Measurements from ENCODE around the gene NXPH4.

The NXPH4 gene

DNA sequence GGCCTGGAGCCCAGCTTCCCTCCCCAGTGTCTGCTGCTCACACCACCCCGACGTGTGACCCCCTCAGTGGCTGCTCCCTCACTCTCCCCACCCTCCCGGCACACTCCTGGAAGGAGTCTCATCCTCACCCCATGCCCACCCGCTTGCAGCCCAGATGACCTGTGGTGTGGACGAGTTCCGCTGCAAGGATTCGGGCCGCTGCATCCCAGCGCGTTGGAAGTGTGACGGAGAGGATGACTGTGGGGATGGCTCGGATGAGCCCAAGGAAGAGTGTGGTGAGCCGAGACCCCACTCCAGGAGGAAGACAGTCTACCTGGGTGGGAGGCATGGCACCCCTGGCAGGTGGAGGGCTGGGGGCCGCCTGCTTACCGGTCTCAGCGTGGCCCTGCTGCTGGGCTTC lies 15.0 kb upstream of the NXPH4 start:
- in situ Hi-C loops (cut with MboI; ENCODE audit: low sequenced_read_pairs), result no loop called here

- in situ Hi-C loops (cut with MboI; ENCODE audit: low sequenced_read_pairs), result no loop called here
Measured at GRCh38 chr12:57202321-57202720, 14.3 kb upstream of the NXPH4 start.

DNA sequence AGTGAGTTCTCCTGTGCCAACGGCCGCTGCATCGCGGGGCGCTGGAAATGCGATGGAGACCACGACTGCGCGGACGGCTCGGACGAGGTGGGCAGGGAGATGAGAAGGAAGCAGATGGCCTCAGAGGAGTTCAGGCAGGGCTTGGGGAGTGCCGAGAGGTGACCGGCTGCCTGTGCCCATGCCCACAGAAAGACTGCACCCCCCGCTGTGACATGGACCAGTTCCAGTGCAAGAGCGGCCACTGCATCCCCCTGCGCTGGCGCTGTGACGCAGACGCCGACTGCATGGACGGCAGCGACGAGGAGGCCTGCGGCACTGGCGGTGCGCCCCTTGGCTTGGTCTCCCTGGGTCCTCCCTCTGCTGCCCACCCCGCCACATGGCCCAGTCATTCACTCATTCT lies 13.4 kb upstream of the NXPH4 start:
- in situ Hi-C loops (cut with MboI; ENCODE audit: low sequenced_read_pairs), result no loop called here

DNA sequence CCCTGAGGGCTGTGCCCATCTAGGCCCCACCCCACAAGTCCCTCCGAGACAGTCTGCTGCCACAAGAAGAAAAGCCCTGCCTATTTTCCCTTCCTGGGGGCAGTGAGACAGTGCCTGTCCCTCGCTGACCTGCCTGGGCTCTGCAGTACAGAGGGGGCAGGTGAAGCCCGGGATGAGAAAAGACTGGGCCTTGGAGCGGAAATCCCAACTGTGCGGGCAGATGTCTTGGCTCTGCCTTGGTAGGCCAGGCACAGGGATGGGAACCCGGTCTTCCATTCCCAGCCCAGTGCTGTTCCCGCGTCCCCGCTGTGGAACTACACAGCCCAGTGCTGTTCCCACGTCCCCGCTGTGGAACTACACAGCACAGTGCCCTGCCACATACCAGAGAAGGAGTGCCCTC lies 12.8 kb upstream of the NXPH4 start:
- in situ Hi-C loops (cut with MboI; ENCODE audit: low sequenced_read_pairs), result no loop called here

GRCh38 chr12:57204454-57204853 lies 12.1 kb upstream of the NXPH4 start:
- in situ Hi-C loops (cut with MboI; ENCODE audit: low sequenced_read_pairs), result no loop called here

DNA sequence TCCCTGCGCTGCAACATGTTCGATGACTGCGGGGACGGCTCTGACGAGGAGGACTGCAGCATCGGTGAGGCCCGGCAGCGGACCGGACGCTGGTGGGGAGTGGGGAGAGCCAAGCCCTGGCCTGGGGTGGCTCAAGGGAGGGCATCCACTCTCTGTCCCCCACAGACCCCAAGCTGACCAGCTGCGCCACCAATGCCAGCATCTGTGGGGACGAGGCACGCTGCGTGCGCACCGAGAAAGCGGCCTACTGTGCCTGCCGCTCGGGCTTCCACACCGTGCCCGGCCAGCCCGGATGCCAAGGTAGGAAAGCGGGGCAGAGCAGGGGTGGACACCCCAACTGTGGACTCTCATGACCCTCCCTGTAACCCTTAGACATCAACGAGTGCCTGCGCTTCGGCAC lies 11.4 kb upstream of the NXPH4 start:
- in situ Hi-C loops (cut with MboI; ENCODE audit: low sequenced_read_pairs), result no loop called here

DNA sequence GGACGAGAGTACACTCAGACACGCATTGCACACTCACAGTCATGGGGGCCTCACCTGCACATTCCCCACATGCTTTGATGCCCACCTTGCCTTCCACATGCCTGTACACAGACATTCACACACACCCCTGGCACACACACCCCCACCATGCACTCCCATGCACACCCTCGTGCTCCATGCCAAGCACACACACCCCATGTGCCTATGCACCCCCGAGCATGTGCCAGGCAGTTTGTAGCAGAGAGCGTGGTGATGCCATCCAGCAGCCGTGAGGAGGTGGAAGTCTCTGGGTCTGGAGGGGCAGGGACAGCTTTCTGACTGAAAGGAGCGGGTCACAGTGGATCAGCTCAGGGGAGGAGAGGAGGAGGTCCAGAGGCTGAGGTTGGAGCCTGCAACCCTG lies 10.7 kb upstream of the NXPH4 start:
- in situ Hi-C loops (cut with MboI; ENCODE audit: low sequenced_read_pairs), result no loop called here

DNA sequence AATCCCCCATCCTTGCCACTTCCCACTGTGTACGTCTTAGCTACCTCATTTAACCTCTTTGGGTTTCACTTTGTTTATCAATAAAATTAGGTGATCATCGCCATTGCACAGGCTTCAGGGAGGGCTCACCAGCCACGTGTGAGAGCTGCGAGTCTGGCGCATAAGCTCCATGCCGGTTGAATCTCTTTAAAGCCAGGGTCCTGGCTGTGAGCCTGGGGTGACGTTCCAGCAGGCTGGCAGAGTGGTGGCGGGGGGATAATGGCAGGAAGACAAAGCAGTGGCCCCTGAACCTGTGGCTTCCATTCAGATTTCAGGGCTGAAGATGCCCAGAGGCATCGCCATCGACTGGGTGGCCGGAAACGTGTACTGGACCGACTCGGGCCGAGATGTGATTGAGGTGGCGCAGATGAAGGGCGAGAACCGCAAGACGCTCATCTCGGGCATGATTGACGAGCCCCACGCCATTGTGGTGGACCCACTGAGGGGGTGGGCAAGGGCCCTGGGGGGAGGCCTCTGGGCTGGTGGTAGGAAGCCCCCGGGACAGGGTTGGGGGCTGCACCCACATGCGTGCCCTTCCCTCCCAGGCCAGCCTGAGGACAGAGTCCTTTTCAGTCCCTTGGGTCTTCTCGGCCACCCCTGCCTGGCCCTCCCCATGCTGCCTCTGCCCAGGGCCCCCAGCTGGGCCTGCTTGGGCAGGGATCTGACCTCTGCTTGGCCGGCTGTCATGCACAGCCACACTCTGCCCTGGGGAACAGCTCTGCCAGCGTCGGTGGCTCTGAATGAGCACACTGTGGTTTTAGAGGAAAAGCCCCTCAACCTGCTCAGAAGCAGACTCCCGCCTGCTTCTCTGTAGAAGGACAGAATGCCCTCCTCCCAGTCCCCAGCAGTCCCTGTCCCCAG lies 8.6 kb upstream of the NXPH4 start:
- in situ Hi-C loops (cut with MboI; ENCODE audit: low sequenced_read_pairs), result no loop called here

GRCh38 chr12:57208631-57209282 lies 7.8 kb upstream of the NXPH4 start:
- in situ Hi-C loops (cut with MboI; ENCODE audit: low sequenced_read_pairs), result no loop called here

DNA sequence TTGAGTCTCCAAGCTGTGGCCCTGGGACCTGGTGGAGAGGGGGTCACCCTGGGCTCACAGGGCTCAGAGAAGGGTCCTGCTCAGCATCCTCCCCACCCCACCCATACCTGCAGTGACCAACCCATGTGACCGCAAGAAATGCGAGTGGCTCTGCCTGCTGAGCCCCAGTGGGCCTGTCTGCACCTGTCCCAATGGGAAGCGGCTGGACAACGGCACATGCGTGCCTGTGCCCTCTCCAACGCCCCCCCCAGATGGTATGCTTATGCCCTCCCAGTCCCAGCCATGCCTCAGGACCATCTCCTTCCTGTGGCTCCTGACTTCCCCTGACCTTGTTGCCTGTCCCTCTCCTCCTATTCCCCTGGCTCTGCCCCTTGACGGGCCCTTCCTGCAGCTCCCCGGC lies 6.7 kb upstream of the NXPH4 start:
- in situ Hi-C loops (cut with MboI; ENCODE audit: low sequenced_read_pairs), result no loop called here

DNA sequence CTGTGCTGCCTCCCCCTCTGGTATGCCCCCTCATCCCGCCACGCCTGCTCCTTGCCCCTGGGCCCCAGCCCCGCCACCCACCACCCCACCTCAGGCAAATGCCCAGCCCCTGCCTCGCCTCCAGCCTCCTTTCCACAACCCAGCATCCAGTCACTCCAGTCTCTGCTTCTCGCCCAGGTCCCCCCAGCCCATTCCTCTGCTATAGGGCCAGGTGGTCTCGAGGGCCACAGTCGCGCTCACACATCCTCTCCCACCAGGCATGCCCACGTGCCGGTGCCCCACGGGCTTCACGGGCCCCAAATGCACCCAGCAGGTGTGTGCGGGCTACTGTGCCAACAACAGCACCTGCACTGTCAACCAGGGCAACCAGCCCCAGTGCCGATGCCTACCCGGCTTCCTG lies 6.1 kb upstream of the NXPH4 start:
- in situ Hi-C loops (cut with MboI; ENCODE audit: low sequenced_read_pairs), result no loop called here

DNA sequence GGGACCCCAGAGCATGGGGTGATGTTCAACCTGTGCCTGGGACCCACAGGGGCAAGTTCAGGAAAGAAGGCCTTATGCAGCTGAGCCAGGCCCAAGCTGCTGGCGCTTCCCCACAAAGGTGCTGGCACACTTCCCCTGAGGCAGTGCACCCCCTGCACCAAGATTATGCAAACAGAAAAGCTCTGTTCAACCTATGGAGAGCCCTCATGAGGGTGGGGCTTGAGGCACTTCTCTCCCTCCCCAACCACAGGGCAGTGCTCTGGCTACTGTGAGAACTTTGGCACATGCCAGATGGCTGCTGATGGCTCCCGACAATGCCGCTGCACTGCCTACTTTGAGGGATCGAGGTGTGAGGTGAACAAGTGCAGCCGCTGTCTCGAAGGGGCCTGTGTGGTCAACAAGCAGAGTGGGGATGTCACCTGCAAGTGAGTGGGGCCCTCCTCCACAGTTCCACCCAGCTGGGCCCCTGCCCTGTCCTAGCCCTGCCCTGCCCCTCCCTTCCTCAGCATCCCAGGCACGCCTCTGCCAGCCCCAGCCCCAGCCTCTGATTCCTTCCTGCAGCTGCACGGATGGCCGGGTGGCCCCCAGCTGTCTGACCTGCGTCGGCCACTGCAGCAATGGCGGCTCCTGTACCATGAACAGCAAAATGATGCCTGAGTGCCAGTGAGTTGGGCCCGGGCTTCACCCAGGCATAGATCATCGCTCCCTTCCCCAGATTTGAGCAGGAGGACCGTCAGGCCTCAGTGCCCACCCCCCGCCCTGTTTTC lies 5.5 kb upstream of the NXPH4 start:
- in situ Hi-C loops (cut with MboI; ENCODE audit: low sequenced_read_pairs), result no loop called here

GRCh38 chr12:57211791-57212700 lies 4.5 kb upstream of the NXPH4 start:
- in situ Hi-C loops (cut with MboI; ENCODE audit: low sequenced_read_pairs), result no loop called here

GRCh38 chr12:57212701-57213057 lies 3.9 kb upstream of the NXPH4 start:
- in situ Hi-C loops (cut with MboI; ENCODE audit: low sequenced_read_pairs), result no loop called here

- in situ Hi-C loops (cut with MboI; ENCODE audit: low sequenced_read_pairs), result no loop called here
Measured at GRCh38 chr12:57213058-57213715, 3.4 kb upstream of the NXPH4 start.

DNA sequence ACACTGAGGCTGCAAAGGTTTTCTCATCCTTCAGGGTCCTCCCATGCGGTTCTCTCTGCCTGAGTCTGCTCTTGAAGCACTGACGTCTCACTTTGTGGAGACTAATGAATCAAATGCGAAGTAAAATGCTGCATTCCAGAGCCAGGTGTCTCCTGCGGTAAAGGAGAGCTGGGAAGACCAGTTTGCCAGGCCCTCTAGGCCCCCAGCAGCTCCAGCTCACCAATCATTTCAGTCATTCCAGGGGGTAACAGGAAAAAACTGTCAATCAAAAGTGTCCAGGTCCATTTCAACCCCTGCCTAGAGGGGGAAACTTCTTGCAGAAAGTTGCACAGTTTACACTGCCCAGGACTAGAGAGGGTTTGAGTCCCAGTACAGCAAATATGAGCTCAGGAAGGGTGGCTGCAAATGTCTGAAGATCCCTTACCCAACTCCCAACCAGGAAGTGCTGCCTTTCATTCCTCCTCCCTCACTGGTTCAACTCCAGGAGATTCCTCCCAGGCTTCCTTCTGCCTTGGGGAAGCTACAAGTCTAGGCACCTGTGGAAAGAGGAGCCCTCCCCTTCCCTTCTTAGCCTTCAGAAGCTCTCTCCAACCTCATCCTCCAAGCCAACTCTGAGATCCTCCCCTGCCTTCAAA lies 2.7 kb upstream of the NXPH4 start:
- in situ Hi-C loops (cut with MboI; ENCODE audit: low sequenced_read_pairs), result no loop called here

GRCh38 chr12:57214398-57214781 lies 2.2 kb upstream of the NXPH4 start:
- in situ Hi-C loops (cut with MboI; ENCODE audit: low sequenced_read_pairs), result no loop called here

DNA sequence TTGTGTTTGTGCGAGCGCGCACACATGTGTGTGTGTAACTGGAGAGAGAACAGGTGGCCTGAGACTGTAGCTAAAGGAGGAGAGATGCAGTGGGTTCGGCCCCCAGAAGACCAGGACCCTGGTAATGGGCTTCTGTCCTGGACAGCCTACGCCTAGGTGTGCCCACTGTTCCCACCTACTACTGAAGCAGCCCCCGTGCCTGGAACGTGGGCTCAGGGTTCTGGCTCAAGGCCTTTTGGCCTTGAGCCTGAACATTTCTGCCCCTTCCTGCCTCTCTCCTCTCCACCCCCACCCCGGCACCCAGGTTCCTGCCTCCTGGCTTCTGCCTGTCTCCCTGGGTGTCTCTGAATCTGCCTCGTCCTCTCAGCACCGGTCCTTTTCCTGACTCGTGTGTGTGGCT lies 1.5 kb upstream of the NXPH4 start:
- in situ Hi-C loops (cut with MboI; ENCODE audit: low sequenced_read_pairs), result no loop called here

DNA sequence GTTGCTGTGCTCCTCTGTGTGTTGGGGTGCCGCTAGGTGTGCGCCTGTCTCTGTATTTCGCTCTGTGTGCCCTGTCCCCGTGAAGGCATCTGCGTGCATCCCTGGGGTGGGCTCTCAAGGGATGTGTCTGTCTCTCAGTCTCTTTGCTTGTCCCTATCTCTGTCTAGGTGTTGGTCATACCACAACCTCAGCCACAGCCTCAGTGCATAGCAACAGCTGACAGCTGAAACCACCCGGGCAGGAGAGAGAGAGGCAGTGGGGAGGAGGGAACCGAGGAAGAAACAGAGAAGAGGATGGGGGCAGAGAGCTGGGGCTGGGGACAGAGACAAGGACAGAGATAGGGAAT lies 953 bp upstream of the NXPH4 start:
- in situ Hi-C loops (cut with MboI; ENCODE audit: low sequenced_read_pairs), result no loop called here

Measured in HL-60/S4 treated with retinoic acid at 250 ng/mL for 4 days and 3 days (cell line).